CD4-positive, alpha-beta memory T cell (primary cell): ENCODE measurements around the gene FAM124B. TPM values are rescaled to one million over a fixed set of nuclear protein-coding genes. Genes with fewer than 3 reads are reported as not detected.

Experiments used
- polyA plus RNA-seq, 2 donors: library from polyadenylated mRNA; unstranded; fragments of 300-500 nt; fragmentation: Illumina TruSeq; gene quantifications; one replicate each; pipeline ENCODE4 v1.2.3, GENCODE V29; 2021
- total RNA-seq, 2 experiments: library from RNA; stranded (reverse); gene quantifications; one replicate each; pipeline ENCODE4 v1.2.3, GENCODE V29; 2021

Gene FAM124B
- total and polyA plus RNA-seq, 4 experiments from 2014 or later = 0.15 to 1.2 (median 0.54) TPM

Other genes with a start within 250 kb of the FAM124B start
- 10 to 100 TPM; 83.4 to 85.3 TPM for gene CUL3, start 183.3 kb upstream of the FAM124B start, total RNA-seq
- gene CUL3, start 183.3 kb upstream of the FAM124B start, polyA plus RNA-seq = 10 to 100 TPM; 12.4 to 63.2 TPM